Right ventricle myocardium superior (tissue), 1 donor: ENCODE data around the gene TMEM51. TPM values are rescaled to one million over a fixed set of nuclear protein-coding genes. Genes with fewer than 3 reads are reported as not detected.

Source experiments
- ATAC-seq: fragments of 200-7000 bp; cut with Tn5 transposase; one replicate; pipeline ENCODE4 v1.9.1; 2020; ENCODE audit warnings: mild to moderate bottlenecking; ENCODE audit not compliant: poor library complexity
- DNase-seq: peaks from one replicate; pipeline ENCODE4 v3.0.0-alpha.2; 2020
- intact Hi-C: fragments of 100-400 bp; cut with DNase I; formaldehyde crosslinking; loops from one replicate; pipeline ENCODE4 v1.11.2; 2022
- total RNA-seq: library from RNA; stranded (reverse); fragmentation: NEBNext Ultra II Directional; extraction: Animal tissue kit (Norgen Biotek cat#: 25700); gene quantifications from one replicate; pipeline ENCODE4 v1.2.1, GENCODE V29; 2021
- donor health status: DM: no; HTN: yes; CAD: no; lungs with severe emphysema.

TMEM51 gene
- total RNA-seq, 1 donor from 2014 or later = 3.4 TPM

DNA sequence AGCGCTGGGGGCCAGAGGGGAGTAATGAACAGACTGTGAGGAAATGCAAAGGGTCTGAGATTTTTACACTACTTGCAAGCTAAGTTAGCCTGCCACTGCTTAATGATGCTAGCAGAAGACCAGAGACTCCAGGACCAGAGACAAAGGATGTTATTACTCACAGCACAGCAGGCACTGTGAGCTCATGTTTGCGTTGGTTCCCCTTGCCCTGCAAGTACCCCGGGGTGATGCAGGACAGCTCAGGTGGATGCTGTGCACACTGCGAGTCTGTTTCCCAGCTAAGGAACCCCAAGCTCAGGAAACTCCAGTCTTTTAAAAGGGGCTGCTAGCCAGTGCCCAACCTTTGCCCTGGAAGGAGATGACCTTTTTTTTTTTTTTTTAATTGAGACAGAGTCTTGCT is 94.7 kb downstream of the TMEM51 start:
- intact Hi-C loops = no loop called here
- no peak for ATAC-seq
- DNase-seq = no peak

GRCh38 chr1:15249081-15249480 is 95.5 kb downstream of the TMEM51 start:
- ATAC-seq (no peak), DNase-seq (no peak)
- intact Hi-C loops = no loop called here

DNA sequence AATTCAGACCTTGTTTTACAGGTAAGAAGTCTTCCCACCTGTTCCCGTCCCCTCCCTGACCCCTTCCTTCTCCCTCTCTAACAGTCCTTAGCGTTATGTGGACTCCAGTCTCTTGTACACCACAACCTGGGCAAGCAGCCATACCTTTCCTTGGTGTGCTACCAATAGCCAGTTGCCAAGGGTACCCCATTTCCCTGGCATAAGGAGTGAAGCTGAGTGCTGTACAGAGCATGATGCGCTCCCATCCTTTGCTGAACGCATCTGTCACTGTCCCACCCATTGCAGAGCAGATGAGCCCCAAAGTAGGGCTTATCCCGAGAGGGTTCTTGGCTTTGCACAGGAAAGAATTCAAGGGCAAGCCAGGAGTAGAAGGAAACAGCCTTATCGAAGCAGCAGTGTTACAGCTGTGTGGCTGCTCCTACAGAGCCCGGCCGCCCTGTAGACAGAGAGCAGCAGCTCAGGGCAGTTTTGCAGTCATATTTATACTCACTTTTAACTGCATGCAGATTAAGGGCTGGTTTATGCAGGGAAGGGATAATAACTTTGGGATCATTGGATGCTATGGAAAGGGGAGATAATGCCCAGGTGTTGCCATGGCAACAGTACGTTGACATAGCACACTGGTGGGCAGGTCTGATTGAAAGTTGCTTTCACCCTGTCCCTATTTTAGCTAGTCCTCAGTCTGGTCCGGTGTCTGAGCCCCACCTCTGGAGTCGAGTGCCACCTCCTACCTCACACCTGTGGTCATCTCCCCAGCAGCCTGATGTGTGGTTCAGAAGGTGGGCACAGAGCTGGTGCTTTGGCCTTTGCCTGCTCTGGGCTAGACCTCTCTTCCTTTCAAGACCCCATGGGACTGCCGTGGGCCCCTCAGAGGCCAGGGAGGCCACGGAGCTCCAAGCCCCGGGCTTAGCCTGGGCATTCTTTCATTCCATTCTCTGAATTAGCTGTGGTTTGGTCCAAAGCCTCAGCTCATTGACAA is 98.6 kb downstream of the TMEM51 start:
- DNase-seq = no peak
- intact Hi-C loops = no loop called here
- ATAC-seq = no peak

DNA sequence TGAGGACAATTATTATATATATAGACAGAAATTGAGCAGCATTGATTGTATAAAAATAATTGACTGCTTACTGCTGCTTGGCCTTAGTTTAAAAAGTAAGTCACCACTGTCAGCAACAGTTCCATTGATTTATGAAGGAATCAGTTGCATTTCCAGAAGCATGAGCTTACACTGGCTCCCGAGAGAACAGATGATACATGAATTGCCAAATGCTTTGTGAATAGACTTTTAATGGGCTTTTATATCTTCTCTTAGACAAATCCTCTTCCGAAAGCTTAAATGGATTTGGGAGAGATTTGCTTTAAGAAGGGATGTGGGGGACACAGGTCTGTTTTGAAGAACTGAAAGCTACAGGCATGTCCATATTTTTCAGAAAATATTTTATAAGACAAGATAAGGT is 101.0 kb downstream of the TMEM51 start:
- DNase-seq = no peak
- intact Hi-C loops = no loop called here
- ATAC-seq = no peak

DNA sequence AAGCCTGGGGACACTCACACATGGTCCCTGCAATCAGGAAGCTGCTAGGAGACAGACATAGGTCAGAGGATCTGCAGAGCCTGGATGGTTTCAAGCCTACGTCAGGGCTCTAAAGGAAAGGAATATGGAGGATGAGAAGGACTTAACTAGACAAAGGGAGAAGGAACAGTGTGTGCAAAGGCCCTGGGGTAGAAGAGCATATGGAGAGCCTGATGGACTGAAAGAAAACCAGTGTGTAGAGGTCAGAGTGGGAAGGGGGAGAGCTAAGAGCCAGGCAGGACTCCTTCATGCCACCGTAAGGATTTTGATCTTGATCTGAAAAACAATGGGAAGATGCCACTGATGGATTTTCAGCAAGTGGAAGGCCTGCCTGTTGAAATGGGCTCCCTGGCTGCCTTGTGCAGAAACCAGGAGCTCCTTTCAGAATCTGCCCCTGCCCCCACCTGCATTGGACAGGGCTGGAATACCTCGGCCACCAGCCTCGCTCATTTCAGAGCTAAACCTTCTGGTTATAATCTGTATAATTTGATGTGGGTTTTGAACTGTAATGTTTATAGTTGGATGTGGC is 102.1 kb downstream of the TMEM51 start:
- intact Hi-C loops = no loop called here
- DNase-seq (no peak), ATAC-seq (no peak)

- no peak for DNase-seq
- no peak for ATAC-seq
- intact Hi-C loops = no loop called here
These were observed 103.0 kb downstream of the TMEM51 start for GRCh38 chr1:15256584-15256983.

GRCh38 chr1:15257309-15257708 is 103.8 kb downstream of the TMEM51 start:
- DNase-seq = no peak
- ATAC-seq = no peak
- intact Hi-C loops = no loop called here

- no peak for DNase-seq
- intact Hi-C loops = no loop called here
- peak; percentile 56 for ATAC-seq
These were observed 105.5 kb downstream of the TMEM51 start for GRCh38 chr1:15258833-15259621.

- ATAC-seq (no peak), DNase-seq (no peak)
- intact Hi-C loops = no loop called here
These were observed 106.1 kb downstream of the TMEM51 start for GRCh38 chr1:15259622-15260007.

DNA sequence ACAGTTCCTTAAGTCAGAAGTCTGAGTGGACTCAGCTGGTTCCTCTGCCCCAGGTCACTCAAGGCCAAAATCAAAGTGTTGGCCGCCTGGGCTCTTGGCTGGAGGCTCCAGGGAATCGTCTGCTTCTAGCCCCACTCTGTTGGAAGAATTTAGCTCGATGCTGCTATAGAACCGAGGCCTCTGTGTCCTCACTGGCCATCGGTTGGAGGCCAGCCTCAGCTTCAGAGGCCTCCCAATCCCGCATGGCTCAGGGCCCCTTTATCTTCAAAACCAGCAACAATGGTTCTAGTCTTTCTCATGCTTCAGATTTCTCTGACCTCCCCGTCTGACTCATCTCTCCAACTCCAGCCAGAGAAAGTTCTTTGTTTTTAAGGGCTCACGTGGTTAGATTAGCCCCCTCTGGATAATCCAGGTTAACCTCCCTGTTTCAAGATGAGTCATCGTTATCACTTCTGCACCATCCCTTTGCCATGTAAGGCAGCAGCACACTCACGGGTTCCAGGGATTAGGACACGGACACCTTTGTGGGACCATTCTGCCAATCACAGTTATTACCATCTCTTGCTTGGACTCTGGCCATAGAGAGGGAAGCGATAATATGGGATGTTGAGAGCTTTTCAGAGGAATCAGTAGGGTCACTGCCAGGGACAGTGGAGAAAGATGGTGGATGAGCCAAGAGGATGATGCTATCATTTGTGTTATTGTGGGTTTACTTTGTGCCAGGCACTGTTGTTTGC is 107.0 kb downstream of the TMEM51 start:
- DNase-seq (no peak), ATAC-seq (peak; percentile 37)
- intact Hi-C loops = no loop called here

DNA sequence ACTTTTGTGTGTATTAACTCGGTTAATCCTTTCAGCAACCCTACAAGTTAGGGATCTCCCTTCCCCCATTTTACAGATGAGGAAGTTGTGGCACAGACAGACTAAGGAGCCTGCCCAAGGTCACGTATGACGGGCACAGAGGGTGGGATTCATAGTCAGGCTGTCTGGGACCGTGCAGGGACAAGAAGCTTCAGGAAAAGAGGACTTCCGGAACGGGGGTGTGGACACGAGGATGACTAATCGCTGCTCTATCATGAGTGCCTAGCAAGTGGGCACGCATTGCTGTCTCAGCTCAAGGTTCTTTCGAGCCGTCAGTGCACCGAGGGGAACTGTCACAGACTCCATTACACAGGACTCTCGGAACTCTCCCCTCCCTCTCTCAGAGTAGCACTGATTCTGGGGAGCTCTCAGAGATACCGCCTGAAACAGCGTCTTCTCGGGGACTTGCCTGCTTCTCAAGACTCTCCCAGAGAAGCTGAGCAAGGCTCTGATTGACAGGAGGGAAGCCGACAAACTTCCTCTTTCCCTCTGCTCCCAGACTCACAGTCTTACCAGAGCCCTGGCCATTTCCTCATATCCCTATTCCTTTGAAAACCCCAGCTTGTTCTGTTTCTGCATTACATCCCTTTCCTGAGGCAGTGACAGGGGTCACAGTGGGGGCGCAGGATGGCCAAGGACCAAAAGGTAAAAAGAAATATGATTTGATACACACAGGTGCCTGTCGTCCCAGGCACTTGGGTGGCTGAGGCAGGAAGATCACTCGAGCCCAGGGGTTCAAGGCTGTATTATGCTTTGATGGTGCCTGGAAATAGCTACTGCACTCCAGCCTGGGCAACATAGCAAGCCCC is 107.8 kb downstream of the TMEM51 start:
- peak; percentile 57 for DNase-seq
- peak; percentile 74 for ATAC-seq

GRCh38 chr1:15262003-15262377 is 108.4 kb downstream of the TMEM51 start:
- intact Hi-C loops = no loop called here
- no peak for ATAC-seq

More for the DNA sequence above, 107.8 kb downstream of the TMEM51 start:
- intact Hi-C loops = no loop called here

DNA sequence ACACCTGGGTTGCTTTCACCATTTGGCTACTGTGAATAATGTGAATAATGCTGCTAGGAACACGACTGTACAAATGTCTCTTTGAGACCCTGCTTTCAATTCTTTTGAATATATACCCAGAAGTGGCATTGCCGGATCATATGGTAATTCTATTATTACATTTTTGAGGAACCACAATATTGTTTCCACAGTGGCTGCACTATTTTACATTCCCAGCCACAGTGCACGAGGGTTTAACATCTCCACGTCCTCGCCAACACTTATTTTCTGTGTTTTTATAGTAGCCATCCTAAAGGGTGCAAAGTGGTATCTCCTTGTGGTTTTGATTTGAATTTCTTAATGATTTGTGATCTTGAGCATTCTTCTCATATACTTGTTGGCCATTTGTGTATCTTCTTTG is 109.2 kb downstream of the TMEM51 start:
- intact Hi-C loops = no loop called here
- DNase-seq (no peak), ATAC-seq (no peak)

More at GRCh38 chr1:15262003-15262377, 108.4 kb downstream of the TMEM51 start:
- DNase-seq = no peak

- DNase-seq (no peak), ATAC-seq (no peak)
- intact Hi-C loops = no loop called here
These were observed 111.2 kb downstream of the TMEM51 start for GRCh38 chr1:15264769-15265168.
